Measurements from ENCODE around the gene PPP2R2B.
"Not testable (repeated sequence)": the region's sequence is repeated elsewhere in the genome, so short reads cannot be mapped to it uniquely, and the experiment has no call there.

Gene PPP2R2B

GRCh38 chr5:146728746-146729145 is 149.8 kb downstream of the PPP2R2B start:
- H3K4me1 ChIP-seq (ENCODE audit: control insufficient read depth in 1 of 2, insufficient read depth in 2 of 2, low read length in 2 of 2); H3K27me3 ChIP-seq (ENCODE audit: low read depth, low read length); H3K27ac ChIP-seq (ENCODE audit: low read length); H3K4me3 ChIP-seq (ENCODE audit: low read depth in 1 of 2, low read length in 2 of 2); H3K36me3 ChIP-seq (ENCODE audit: control insufficient read depth in 1 of 2, insufficient read depth in 2 of 2, low read length in 2 of 2): not testable (repeated sequence)
- peaks cover 0 to 10% of the 10 kb centered on the region in 2 donors for H3K9me3 ChIP-seq (ENCODE audit: control insufficient read depth in 1 of 2, low read length in 2 of 2)

- H3K4me3 ChIP-seq (ENCODE audit: low read depth in 1 of 2, low read length in 2 of 2): no peak overlapping the region
- H3K27me3 ChIP-seq (ENCODE audit: low read depth, low read length): no peaks in the 10 kb centered on the region
- H3K36me3 ChIP-seq (ENCODE audit: control insufficient read depth in 1 of 2, insufficient read depth in 2 of 2, low read length in 2 of 2): no peaks in the 10 kb centered on the region
- peaks cover 0 to 10% of the 10 kb centered on the region in 2 donors for H3K9me3 ChIP-seq (ENCODE audit: control insufficient read depth in 1 of 2, low read length in 2 of 2)
- no peak overlapping the region for H3K27ac ChIP-seq (ENCODE audit: low read length)
- H3K4me1 ChIP-seq (ENCODE audit: control insufficient read depth in 1 of 2, insufficient read depth in 2 of 2, low read length in 2 of 2): no peaks in the 10 kb centered on the region
Observed at GRCh38 chr5:146726891-146727290, 151.7 kb downstream of the PPP2R2B start.

- Histone ChIP-seq H3K36me3 (ENCODE audit: control insufficient read depth in 1 of 2, insufficient read depth in 2 of 2, low read length in 2 of 2) (no peaks in the 10 kb centered on the region), H3K27me3 (ENCODE audit: low read depth, low read length) (no peaks in the 10 kb centered on the region), H3K4me1 (ENCODE audit: control insufficient read depth in 1 of 2, insufficient read depth in 2 of 2, low read length in 2 of 2) (no peaks in the 10 kb centered on the region), H3K4me3 (ENCODE audit: low read depth in 1 of 2, low read length in 2 of 2) (no peak overlapping the region), H3K9me3 (ENCODE audit: control insufficient read depth in 1 of 2, low read length in 2 of 2) (peaks cover 0 to 10% of the 10 kb centered on the region in 2 donors), H3K27ac (ENCODE audit: low read length) (no peak overlapping the region)
Observed at GRCh38 chr5:146726020-146726419, 152.5 kb downstream of the PPP2R2B start.

- H3K9me3 ChIP-seq (ENCODE audit: control insufficient read depth in 1 of 2, low read length in 2 of 2): peaks cover 0 to 10% of the 10 kb centered on the region in 2 donors
- no peaks in the 10 kb centered on the region for H3K4me1 ChIP-seq (ENCODE audit: control insufficient read depth in 1 of 2, insufficient read depth in 2 of 2, low read length in 2 of 2)
- H3K27me3 ChIP-seq (ENCODE audit: low read depth, low read length): no peaks in the 10 kb centered on the region
- no peak overlapping the region for H3K4me3 ChIP-seq (ENCODE audit: low read depth in 1 of 2, low read length in 2 of 2)
- no peaks in the 10 kb centered on the region for H3K36me3 ChIP-seq (ENCODE audit: control insufficient read depth in 1 of 2, insufficient read depth in 2 of 2, low read length in 2 of 2)
- H3K27ac ChIP-seq (ENCODE audit: low read length): no peak overlapping the region
Observed at GRCh38 chr5:146725025-146725424, 153.5 kb downstream of the PPP2R2B start.

GRCh38 chr5:146722361-146722779 is 156.2 kb downstream of the PPP2R2B start:
- Histone ChIP-seq H3K9me3 (ENCODE audit: control insufficient read depth in 1 of 2, low read length in 2 of 2) (no peaks in the 10 kb centered on the region), H3K4me1 (ENCODE audit: control insufficient read depth in 1 of 2, insufficient read depth in 2 of 2, low read length in 2 of 2) (no peaks in the 10 kb centered on the region), H3K27ac (ENCODE audit: low read length) (no peak overlapping the region), H3K4me3 (ENCODE audit: low read depth in 1 of 2, low read length in 2 of 2) (no peak overlapping the region), H3K27me3 (ENCODE audit: low read depth, low read length) (no peaks in the 10 kb centered on the region), H3K36me3 (ENCODE audit: control insufficient read depth in 1 of 2, insufficient read depth in 2 of 2, low read length in 2 of 2) (no peaks in the 10 kb centered on the region)

GRCh38 chr5:146721073-146721815 is 157.3 kb downstream of the PPP2R2B start:
- H3K4me1 ChIP-seq (ENCODE audit: control insufficient read depth in 1 of 2, insufficient read depth in 2 of 2, low read length in 2 of 2): no peaks in the 10 kb centered on the region
- no peak overlapping the region for H3K4me3 ChIP-seq (ENCODE audit: low read depth in 1 of 2, low read length in 2 of 2)
- no peak overlapping the region for H3K27ac ChIP-seq (ENCODE audit: low read length)
- no peaks in the 10 kb centered on the region for H3K27me3 ChIP-seq (ENCODE audit: low read depth, low read length)
- H3K9me3 ChIP-seq (ENCODE audit: control insufficient read depth in 1 of 2, low read length in 2 of 2): no peaks in the 10 kb centered on the region
- no peaks in the 10 kb centered on the region for H3K36me3 ChIP-seq (ENCODE audit: control insufficient read depth in 1 of 2, insufficient read depth in 2 of 2, low read length in 2 of 2)

GRCh38 chr5:146720107-146720506 is 158.4 kb downstream of the PPP2R2B start:
- no peak overlapping the region for H3K4me3 ChIP-seq (ENCODE audit: low read depth in 1 of 2, low read length in 2 of 2)
- no peaks in the 10 kb centered on the region for H3K36me3 ChIP-seq (ENCODE audit: control insufficient read depth in 1 of 2, insufficient read depth in 2 of 2, low read length in 2 of 2)
- H3K9me3 ChIP-seq (ENCODE audit: control insufficient read depth in 1 of 2, low read length in 2 of 2): no peaks in the 10 kb centered on the region
- H3K27ac ChIP-seq (ENCODE audit: low read length): no peak overlapping the region
- H3K27me3 ChIP-seq (ENCODE audit: low read depth, low read length): no peaks in the 10 kb centered on the region
- H3K4me1 ChIP-seq (ENCODE audit: control insufficient read depth in 1 of 2, insufficient read depth in 2 of 2, low read length in 2 of 2): no peaks in the 10 kb centered on the region

- H3K27ac ChIP-seq (ENCODE audit: low read length): no peak overlapping the region
- H3K27me3 ChIP-seq (ENCODE audit: low read depth, low read length): no peaks in the 10 kb centered on the region
- no peaks in the 10 kb centered on the region for H3K4me1 ChIP-seq (ENCODE audit: control insufficient read depth in 1 of 2, insufficient read depth in 2 of 2, low read length in 2 of 2)
- H3K4me3 ChIP-seq (ENCODE audit: low read depth in 1 of 2, low read length in 2 of 2): no peak overlapping the region
- no peaks in the 10 kb centered on the region for H3K36me3 ChIP-seq (ENCODE audit: control insufficient read depth in 1 of 2, insufficient read depth in 2 of 2, low read length in 2 of 2)
- no peaks in the 10 kb centered on the region for H3K9me3 ChIP-seq (ENCODE audit: control insufficient read depth in 1 of 2, low read length in 2 of 2)
Observed at GRCh38 chr5:146719179-146719578, 159.4 kb downstream of the PPP2R2B start.

- Histone ChIP-seq H3K27me3 (ENCODE audit: low read depth, low read length) (no peaks in the 10 kb centered on the region), H3K27ac (ENCODE audit: low read length) (no peak overlapping the region), H3K9me3 (ENCODE audit: control insufficient read depth in 1 of 2, low read length in 2 of 2) (no peaks in the 10 kb centered on the region), H3K4me3 (ENCODE audit: low read depth in 1 of 2, low read length in 2 of 2) (no peak overlapping the region), H3K4me1 (ENCODE audit: control insufficient read depth in 1 of 2, insufficient read depth in 2 of 2, low read length in 2 of 2) (no peaks in the 10 kb centered on the region), H3K36me3 (ENCODE audit: control insufficient read depth in 1 of 2, insufficient read depth in 2 of 2, low read length in 2 of 2) (no peaks in the 10 kb centered on the region)
Observed at GRCh38 chr5:146718609-146719008, 159.9 kb downstream of the PPP2R2B start.

- no peak overlapping the region for H3K27ac ChIP-seq (ENCODE audit: low read length)
- H3K36me3 ChIP-seq (ENCODE audit: control insufficient read depth in 1 of 2, insufficient read depth in 2 of 2, low read length in 2 of 2): no peaks in the 10 kb centered on the region
- no peaks in the 10 kb centered on the region for H3K4me1 ChIP-seq (ENCODE audit: control insufficient read depth in 1 of 2, insufficient read depth in 2 of 2, low read length in 2 of 2)
- H3K27me3 ChIP-seq (ENCODE audit: low read depth, low read length): no peaks in the 10 kb centered on the region
- no peaks in the 10 kb centered on the region for H3K9me3 ChIP-seq (ENCODE audit: control insufficient read depth in 1 of 2, low read length in 2 of 2)
- H3K4me3 ChIP-seq (ENCODE audit: low read depth in 1 of 2, low read length in 2 of 2): no peak overlapping the region
Observed at GRCh38 chr5:146717951-146718350, 160.6 kb downstream of the PPP2R2B start.

GRCh38 chr5:146716636-146717035 is 161.9 kb downstream of the PPP2R2B start:
- Histone ChIP-seq H3K27ac (ENCODE audit: low read length) (no peak overlapping the region), H3K36me3 (ENCODE audit: control insufficient read depth in 1 of 2, insufficient read depth in 2 of 2, low read length in 2 of 2) (no peaks in the 10 kb centered on the region), H3K9me3 (ENCODE audit: control insufficient read depth in 1 of 2, low read length in 2 of 2) (no peaks in the 10 kb centered on the region), H3K27me3 (ENCODE audit: low read depth, low read length) (no peaks in the 10 kb centered on the region), H3K4me3 (ENCODE audit: low read depth in 1 of 2, low read length in 2 of 2) (no peak overlapping the region), H3K4me1 (ENCODE audit: control insufficient read depth in 1 of 2, insufficient read depth in 2 of 2, low read length in 2 of 2) (no peaks in the 10 kb centered on the region)

- H3K27ac ChIP-seq (ENCODE audit: low read length): no peak overlapping the region
- no peaks in the 10 kb centered on the region for H3K36me3 ChIP-seq (ENCODE audit: control insufficient read depth in 1 of 2, insufficient read depth in 2 of 2, low read length in 2 of 2)
- H3K27me3 ChIP-seq (ENCODE audit: low read depth, low read length): no peaks in the 10 kb centered on the region
- H3K4me3 ChIP-seq (ENCODE audit: low read depth in 1 of 2, low read length in 2 of 2): no peak overlapping the region
- H3K9me3 ChIP-seq (ENCODE audit: control insufficient read depth in 1 of 2, low read length in 2 of 2): no peaks in the 10 kb centered on the region
- no peaks in the 10 kb centered on the region for H3K4me1 ChIP-seq (ENCODE audit: control insufficient read depth in 1 of 2, insufficient read depth in 2 of 2, low read length in 2 of 2)
Observed at GRCh38 chr5:146710348-146710747, 168.2 kb downstream of the PPP2R2B start.

Measured in muscle layer of duodenum (tissue), 2 donors.